ENCODE results near the gene NCOA3.

DNA sequence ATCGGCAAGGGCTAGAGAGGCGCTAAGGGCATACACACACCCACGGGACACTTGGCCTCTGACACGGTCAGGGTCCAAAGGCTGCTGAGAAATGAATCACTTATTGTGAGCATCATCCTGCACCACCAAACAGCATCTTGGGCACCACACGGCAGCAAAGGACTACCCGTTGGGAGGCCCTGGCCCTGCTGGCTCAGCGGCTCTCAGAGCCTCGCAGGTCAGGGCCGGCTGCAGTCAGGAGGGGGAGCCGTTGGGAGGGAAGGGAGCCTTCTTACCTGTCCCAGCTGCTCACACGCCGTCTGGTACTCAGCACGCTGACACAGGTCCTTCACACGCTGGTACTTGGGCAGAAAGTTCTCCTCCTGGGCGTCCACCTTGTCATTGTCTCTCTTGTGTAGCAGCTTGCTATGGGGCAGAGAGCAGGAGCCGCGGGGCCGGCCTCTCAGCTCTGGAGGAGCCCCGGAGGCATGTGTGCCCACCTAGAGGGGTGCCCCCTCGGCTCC lies 174.6 kb downstream of the NCOA3 start:
- TF ChIP-seq CTCF (IDR thresholded peaks at IDR 0.05; ENCODE audit: low read depth, low read length, poor library complexity, severe bottlenecking) (no peak), EZH2phosphoT487 (IDR thresholded peaks at IDR 0.05; ENCODE audit: borderline replicate concordance, low read length) (no peak)
